Measurements from ENCODE around the gene ST3GAL5. TPM values are rescaled to one million over a fixed set of nuclear protein-coding genes. Genes with fewer than 3 reads are reported as not detected.

ST3GAL5 gene
- polyA plus RNA-seq, 1 of the 3 experiments (the other 2 are of a cell fraction): 37.6 TPM

DNA sequence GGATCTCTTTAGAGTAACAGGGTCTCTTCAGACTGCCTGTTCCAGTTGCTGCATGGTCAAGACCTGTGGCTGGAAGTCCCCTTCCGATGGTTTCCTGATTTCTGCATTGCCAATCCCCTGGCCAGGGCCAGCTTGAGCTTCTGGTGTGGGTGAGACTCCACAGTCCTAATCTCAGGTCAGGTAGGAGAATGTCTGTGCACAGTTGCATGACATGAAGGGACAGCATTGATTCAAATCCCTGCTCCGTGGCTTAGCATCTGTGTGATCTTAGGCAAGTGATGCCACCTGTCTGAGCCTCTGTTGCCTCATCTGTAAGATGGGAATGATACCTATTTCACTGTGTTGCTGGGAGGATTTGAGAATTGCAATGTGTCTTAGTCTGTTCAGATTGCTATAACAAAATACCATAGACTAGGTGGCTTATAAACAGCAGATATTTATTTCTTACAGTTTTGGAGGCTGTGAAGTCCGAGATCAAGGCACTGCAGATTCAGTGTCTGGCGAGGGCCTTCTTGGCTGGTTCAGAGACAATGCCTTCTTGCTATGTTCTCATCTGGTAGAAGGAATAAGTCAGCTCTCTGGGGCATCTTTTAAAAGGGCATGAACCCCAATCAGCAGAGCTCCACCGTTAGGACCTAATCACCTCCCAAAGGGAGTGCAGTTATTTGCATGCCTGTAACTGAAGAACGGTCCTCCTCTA, 68.8 kb downstream of the ST3GAL5 start:
- Histone ChIP-seq H3K4me1 (ENCODE audit: control insufficient read depth in 1 of 2, insufficient read depth in 2 of 2, low read depth in 1 of 2, low read length in 1 of 2) (no peaks in the 10 kb centered on the region; a peak in 2 of 4 replicates), H4K20me1 (ENCODE audit: insufficient read depth) (no peaks in the 10 kb centered on the region), H3K4me3 (ENCODE audit: low read depth in 2 of 2, low read length in 1 of 2) (no peak overlapping the region), H3K9ac (no peak overlapping the region), H3K9me2 (no peaks in the 10 kb centered on the region), H3F3A (replicated peaks; ENCODE audit: insufficient read depth) (no peaks in the 10 kb centered on the region), H3K27ac (ENCODE audit: low read depth in 2 of 2, low read length in 1 of 2) (no peak overlapping the region), H3K4me2 (no peak overlapping the region), H3K9me3 (no peaks in the 10 kb centered on the region), H3K27me3 (ENCODE audit: insufficient read depth) (no peaks in the 10 kb centered on the region), H3K36me3 (replicated peaks in 1 of 2; ENCODE audit: control insufficient read depth in 1 of 2, insufficient read depth in 2 of 2, low read length in 1 of 2) (no peaks in the 10 kb centered on the region), H3K79me2 (ENCODE audit: insufficient read depth) (no peaks in the 10 kb centered on the region), H2AFZ (ENCODE audit: low read depth) (no peak overlapping the region)
- ChIA-PET CTCF (interaction anchor here (1.2 to 14.5 kb wide), 7 partner anchors 8 to 261 kb away, joined by 3 to 231 read pairs (median 5); no protein-coding TSS in a partner anchor), POLR2A (no interaction called here)
- WGBS (ENCODE audit: low lambda C conversion rate): 77% methylated on average over 5 of the region's 6 CpGs
- no peak for TF ChIP-seq EP300 (IDR thresholded peaks at IDR 0.05; ENCODE audit: borderline replicate concordance in 1 of 2, low read depth in 1 of 2, low read length in 1 of 2)
- TF ChIP-seq, protein P1, sequence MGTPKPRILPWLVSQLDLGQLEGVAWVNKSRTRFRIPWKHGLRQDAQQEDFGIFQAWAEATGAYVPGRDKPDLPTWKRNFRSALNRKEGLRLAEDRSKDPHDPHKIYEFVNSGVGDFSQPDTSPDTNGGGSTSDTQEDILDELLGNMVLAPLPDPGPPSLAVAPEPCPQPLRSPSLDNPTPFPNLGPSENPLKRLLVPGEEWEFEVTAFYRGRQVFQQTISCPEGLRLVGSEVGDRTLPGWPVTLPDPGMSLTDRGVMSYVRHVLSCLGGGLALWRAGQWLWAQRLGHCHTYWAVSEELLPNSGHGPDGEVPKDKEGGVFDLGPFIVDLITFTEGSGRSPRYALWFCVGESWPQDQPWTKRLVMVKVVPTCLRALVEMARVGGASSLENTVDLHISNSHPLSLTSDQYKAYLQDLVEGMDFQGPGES (IDR thresholded peaks at IDR 0.05; ENCODE audit: low read depth, low read length): no peak
- DNase-seq: no peak

DNA sequence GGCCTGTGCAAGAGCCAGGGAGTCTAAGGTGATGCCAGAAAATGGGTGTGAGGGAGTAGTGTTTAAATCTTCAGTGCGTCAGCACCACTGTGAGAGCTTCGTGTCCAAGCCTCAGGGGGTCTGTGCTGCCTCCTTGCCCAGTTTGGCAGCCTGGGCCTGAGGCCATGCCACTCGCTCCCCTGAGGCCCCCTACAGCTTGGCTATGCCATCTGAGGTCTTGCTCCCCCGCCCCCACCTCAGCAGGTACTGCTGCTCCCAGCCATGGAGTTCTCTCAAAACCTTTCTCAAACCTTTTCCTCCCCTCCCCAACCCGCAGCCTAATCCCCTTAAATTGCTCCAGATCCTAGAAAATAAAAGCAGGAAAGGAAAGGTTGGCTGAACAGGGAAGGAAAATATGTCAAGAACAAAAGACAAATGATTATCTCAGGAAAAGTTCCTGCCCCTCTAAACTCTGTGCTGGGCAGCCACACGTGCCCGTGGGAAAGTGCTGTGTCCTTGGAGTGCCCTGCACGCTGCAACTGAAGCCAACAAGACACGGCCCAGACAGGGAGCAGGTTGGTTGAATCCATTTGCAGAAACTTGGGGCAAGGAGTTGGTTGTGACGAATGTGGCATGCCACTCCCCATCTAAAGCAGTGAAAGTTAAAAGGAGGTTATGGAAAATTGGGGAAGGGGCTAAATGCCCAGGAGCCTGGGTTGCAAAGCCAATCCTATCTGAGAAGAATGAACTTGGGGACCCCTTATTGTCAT, 73.8 kb downstream of the ST3GAL5 start:
- ChIA-PET POLR2A (interaction anchor here (1.0 kb wide), 2 partner anchors 73 to 86 kb away, joined by 3 to 5 read pairs; no protein-coding TSS in a partner anchor), CTCF (interaction anchor here (0.7 to 19.2 kb wide), 37 partner anchors 10 to 274 kb away, joined by 3 to 626 read pairs (median 9); partner anchors contain the start of genes ATOH8 and GNLY)
- Histone ChIP-seq H3K4me2 (no peak overlapping the region), H4K20me1 (ENCODE audit: insufficient read depth) (no peaks in the 10 kb centered on the region), H3K27ac (ENCODE audit: low read depth in 2 of 2, low read length in 1 of 2) (no peak overlapping the region), H3K9me3 (no peaks in the 10 kb centered on the region), H3K4me1 (ENCODE audit: control insufficient read depth in 1 of 2, insufficient read depth in 2 of 2, low read depth in 1 of 2, low read length in 1 of 2) (peaks cover 0 to 14% of the 10 kb centered on the region in 2 experiments; a peak in 1 of 4 replicates), H3F3A (replicated peaks; ENCODE audit: insufficient read depth) (no peaks in the 10 kb centered on the region), H3K27me3 (ENCODE audit: insufficient read depth) (no peaks in the 10 kb centered on the region), H3K9me2 (no peaks in the 10 kb centered on the region), H3K36me3 (replicated peaks in 1 of 2; ENCODE audit: control insufficient read depth in 1 of 2, insufficient read depth in 2 of 2, low read length in 1 of 2) (no peaks in the 10 kb centered on the region), H3K9ac (no peak overlapping the region), H3K79me2 (ENCODE audit: insufficient read depth) (no peaks in the 10 kb centered on the region), H2AFZ (ENCODE audit: low read depth) (no peak overlapping the region), H3K4me3 (ENCODE audit: low read depth in 2 of 2, low read length in 1 of 2) (no peak overlapping the region)
- 75% methylated on average over 7 of the region's 10 CpGs for WGBS (ENCODE audit: low lambda C conversion rate)
- no peak for DNase-seq
- TF ChIP-seq ZBTB33 (IDR thresholded peaks at IDR 0.05; ENCODE audit: borderline replicate concordance, low read depth) (no peak), FOXM1 (IDR thresholded peaks at IDR 0.05; ENCODE audit: low read depth) (no peak), SMC3 (IDR thresholded peaks at IDR 0.05; ENCODE audit: low read depth, low read length) (no peak), RFX5 (IDR thresholded peaks at IDR 0.05; ENCODE audit: low read length) (no peak), MAX (IDR thresholded peaks at IDR 0.05; ENCODE audit: low read depth) (no peak), GATA2 (CRISPR knock-in tag; IDR thresholded peaks at IDR 0.05) (no peak), USF1 (IDR thresholded peaks at IDR 0.05; ENCODE audit: borderline replicate concordance, low read depth) (no peak), JUND (IDR thresholded peaks at IDR 0.05) (no peak), GABPA (IDR thresholded peaks at IDR 0.05; ENCODE audit: low read depth) (no peak), RAD21 (IDR thresholded peaks at IDR 0.05; ENCODE audit: low read length) (no peak), MXI1 (IDR thresholded peaks at IDR 0.05; ENCODE audit: low read depth, low read length) (no peak), POLR2AphosphoS5 (IDR thresholded peaks at IDR 0.05; ENCODE audit: low read depth, low read length) (no peak), TCF12 (IDR thresholded peaks at IDR 0.05) (no peak), RXRA (IDR thresholded peaks at IDR 0.05; ENCODE audit: borderline replicate concordance, low read depth) (no peak), TAF1 (IDR thresholded peaks at IDR 0.05; ENCODE audit: borderline replicate concordance, low read depth, low read length) (no peak), REST (IDR thresholded peaks at IDR 0.05; ENCODE audit: low read depth, low read length) (no peak)
